C4-2B (cell line): ENCODE data around the gene COCH.
A peak's percentile ranks its signal among the peaks of the same experiment; 100 is the strongest.

Experiments
- H3K27ac ChIP-seq: fragments of 450-650 bp; 2 replicates; pipeline ENCODE4 v1.5.1; 2017
- ZFX ChIP-seq: fragments of 450-650 bp; IDR thresholded peaks from 2 replicates; pipeline ENCODE4 v1.6.1; 2017
- TF ChIP-seq, protein P1 (sequence below): fragments of 450-650 bp; conservative IDR thresholded peaks from 2 replicates; pipeline ENCODE4 v1.5.1; 2017; ENCODE audit warnings: mild to moderate bottlenecking

Gene COCH

GRCh38 chr14:30864934-30865333, 9.4 kb upstream of the COCH start:
- no peak overlapping the region for H3K27ac ChIP-seq
- TF ChIP-seq, protein P1, sequence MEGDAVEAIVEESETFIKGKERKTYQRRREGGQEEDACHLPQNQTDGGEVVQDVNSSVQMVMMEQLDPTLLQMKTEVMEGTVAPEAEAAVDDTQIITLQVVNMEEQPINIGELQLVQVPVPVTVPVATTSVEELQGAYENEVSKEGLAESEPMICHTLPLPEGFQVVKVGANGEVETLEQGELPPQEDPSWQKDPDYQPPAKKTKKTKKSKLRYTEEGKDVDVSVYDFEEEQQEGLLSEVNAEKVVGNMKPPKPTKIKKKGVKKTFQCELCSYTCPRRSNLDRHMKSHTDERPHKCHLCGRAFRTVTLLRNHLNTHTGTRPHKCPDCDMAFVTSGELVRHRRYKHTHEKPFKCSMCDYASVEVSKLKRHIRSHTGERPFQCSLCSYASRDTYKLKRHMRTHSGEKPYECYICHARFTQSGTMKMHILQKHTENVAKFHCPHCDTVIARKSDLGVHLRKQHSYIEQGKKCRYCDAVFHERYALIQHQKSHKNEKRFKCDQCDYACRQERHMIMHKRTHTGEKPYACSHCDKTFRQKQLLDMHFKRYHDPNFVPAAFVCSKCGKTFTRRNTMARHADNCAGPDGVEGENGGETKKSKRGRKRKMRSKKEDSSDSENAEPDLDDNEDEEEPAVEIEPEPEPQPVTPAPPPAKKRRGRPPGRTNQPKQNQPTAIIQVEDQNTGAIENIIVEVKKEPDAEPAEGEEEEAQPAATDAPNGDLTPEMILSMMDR = no peak
- no peak for TF ChIP-seq ZFX

- H3K27ac ChIP-seq = no peak overlapping the region
- TF ChIP-seq, protein P1 = no peak
- TF ChIP-seq ZFX = no peak
Observed at GRCh38 chr14:30868736-30869135, 5.6 kb upstream of the COCH start.

DNA sequence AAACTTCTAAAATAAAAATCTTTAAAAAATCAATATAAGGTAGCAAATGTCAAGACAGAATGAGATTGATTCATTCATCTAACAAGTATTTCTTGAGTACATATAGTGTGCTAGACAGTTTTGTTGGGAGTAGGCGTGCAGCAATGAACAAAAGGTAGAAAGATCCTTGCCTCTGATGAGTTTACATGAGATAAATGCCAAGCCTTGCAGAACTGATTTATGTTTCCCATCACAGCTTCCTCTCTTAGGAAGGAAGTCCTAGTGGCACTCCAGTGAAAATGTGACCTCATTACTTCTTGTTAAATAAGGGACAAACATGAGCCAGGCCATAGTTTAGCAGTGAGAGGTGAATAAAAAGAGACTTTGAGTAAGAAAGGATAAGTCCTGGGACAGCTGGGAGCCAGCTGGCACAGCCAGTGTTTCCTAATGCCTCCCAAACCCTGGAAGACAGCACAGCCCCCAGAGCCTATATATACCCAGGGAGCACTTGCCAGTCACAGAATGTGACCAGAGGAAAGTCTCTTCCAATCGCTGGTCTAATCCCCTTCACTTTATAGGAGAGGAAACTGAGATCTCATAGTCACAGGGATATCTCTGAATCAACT, 4.7 kb upstream of the COCH start:
- no peak overlapping the region for H3K27ac ChIP-seq
- TF ChIP-seq, protein P1 = no peak
- no peak for TF ChIP-seq ZFX

DNA sequence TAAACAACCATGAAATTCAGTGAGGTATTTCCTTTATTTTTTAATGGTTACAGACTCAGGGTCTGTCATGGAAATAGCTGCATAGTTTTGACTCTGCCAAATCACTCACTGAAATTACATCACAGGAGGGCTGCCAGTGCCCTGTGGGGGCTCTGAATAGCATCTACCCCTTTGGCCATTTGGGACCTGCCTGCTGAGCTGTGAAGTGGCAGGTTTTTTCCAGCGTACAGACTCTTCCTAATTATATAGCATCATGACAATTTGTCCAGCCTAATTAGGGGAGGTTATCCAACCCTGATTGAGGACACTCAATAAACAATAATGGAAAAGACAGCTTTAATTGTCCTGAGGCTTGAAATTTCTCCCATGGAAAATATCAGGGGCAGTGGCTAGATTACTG, 1.8 kb upstream of the COCH start:
- H3K27ac ChIP-seq = no peak overlapping the region
- TF ChIP-seq, protein P1 = no peak
- no peak for TF ChIP-seq ZFX

GRCh38 chr14:30873308-30874119, 845 bp upstream of the COCH start:
- TF ChIP-seq, protein P1 = no peak
- peak overlapping the region; percentile 42; the same call in 1 of the 2 replicates for H3K27ac ChIP-seq

DNA sequence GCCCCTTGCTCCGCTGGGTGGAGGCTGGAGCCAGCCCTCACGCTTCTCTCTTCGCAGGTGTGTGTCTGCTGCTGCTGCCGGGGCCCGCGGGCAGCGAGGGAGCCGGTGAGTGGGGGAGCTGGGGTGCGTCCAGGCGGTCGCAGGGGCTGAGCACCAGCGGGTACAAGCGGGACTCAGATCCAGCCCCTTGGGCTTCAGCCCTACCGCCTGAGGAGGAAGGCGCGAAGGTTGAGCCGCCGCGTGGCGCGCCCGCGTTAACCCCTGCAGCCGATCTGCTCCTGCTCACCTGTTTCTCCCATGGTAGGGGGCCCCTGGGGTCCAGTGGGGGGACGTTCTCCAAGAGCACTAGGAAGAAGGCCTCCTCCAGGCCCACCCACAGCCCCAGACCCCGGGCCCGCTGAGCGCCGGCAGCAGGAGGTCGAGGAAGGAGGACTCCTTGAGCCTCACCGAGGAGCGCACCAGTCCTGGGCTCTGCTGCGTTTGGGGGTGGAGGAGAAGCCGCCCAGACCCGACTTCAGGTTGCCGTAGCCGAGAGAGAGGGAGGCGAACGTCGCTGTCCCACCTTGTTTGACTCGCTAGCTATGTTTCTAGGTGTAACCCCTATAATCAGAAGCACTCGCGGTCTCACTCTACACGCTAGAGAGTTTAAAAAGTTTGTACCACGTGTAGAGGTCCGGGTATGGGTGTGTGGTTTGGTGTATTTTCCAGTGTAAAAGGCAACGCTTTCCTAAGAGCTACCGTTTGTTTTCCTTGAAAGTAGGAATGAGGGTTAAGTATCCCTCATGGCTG, 834 bp downstream of the COCH start:
- H3K27ac ChIP-seq = no peak overlapping the region; the same call in 1 of the 2 replicates
- TF ChIP-seq, protein P1 = no peak
- no peak for TF ChIP-seq ZFX

GRCh38 chr14:30875788-30876053, 1.4 kb downstream of the COCH start:
- TF ChIP-seq, protein P1 = no peak
- no peak for TF ChIP-seq ZFX
- no peak overlapping the region for H3K27ac ChIP-seq
